Ureter (tissue), 1 donor: ENCODE measurements around the gene ALDH3B2. TPM values are rescaled to one million over a fixed set of nuclear protein-coding genes. Genes with fewer than 3 reads are reported as not detected.
"Not testable (repeated sequence)": the region's sequence is repeated elsewhere in the genome, so short reads cannot be mapped to it uniquely, and the experiment has no call there.

Experiments
- DNase-seq: peaks from one replicate; pipeline ENCODE4 v3.0.0-alpha.2; 2020; ENCODE audit warnings: low spot score
- total RNA-seq: library from RNA; stranded (reverse); gene quantifications from one replicate; pipeline ENCODE4 v1.2.4, GENCODE V29; 2023
- donor health status: DM: yes; HTN: yes; CAD: no.

Gene ALDH3B2
- total RNA-seq, 1 donor from 2014 or later: 85.9 TPM

GRCh38 chr11:67631411-67631810 is 43.0 kb downstream of the ALDH3B2 start:
- DNase-seq: no peak

DNA sequence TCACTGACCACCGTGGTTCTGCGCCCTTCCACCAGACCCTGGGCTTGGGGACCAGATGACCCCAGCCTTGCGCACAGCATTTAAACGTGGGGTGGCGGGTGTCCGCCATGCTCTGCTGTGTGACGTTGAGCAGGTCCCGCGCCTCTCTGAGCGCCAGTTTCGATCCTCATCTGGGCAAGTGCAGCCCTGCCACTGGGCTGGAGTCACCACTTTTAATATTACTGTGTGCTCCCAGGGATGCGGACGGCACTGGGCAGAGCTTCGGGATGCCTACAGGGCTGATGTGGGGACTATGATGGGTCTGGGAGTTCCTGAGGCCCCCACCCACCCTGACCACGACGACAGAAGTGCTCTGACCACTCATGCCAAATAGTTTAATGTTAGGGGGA is 43.5 kb downstream of the ALDH3B2 start:
- no peak for DNase-seq

DNA sequence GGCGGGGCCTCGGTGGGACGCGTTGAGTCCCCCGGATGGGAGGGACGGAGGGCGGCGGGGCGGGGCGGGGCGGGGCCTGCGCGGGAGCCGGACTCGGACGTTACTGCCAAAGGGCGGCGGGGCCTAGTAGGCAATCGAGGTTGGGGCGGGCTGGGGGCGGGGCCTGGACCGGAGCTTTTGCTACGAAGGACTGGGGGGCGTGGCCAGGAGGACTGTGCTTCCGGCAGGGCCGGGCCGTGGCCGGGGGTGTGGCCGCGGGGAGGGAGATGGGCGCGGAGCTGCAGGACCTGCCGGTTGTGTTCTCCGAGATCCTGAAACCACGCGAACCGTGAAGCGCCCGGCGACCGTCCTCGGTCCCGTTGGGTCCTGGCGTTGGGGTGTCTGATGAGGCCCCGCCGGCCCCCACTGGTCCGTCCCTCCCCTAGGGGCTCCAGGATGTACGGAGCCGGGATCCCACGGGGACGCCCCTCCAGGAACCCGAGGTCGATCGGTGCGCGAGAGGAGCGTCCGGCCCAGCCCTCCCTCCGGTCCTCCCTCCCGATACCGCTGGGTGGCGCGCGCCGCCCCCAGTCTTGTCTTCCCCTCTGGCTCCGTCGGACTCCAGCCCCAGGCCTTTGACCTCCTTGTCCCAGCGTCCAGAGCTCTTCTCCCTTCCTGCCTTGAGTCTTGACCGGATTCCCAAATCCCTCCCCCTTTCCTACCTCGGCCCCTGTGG is 44.0 kb downstream of the ALDH3B2 start:
- DNase-seq: peak; percentile 99

DNA sequence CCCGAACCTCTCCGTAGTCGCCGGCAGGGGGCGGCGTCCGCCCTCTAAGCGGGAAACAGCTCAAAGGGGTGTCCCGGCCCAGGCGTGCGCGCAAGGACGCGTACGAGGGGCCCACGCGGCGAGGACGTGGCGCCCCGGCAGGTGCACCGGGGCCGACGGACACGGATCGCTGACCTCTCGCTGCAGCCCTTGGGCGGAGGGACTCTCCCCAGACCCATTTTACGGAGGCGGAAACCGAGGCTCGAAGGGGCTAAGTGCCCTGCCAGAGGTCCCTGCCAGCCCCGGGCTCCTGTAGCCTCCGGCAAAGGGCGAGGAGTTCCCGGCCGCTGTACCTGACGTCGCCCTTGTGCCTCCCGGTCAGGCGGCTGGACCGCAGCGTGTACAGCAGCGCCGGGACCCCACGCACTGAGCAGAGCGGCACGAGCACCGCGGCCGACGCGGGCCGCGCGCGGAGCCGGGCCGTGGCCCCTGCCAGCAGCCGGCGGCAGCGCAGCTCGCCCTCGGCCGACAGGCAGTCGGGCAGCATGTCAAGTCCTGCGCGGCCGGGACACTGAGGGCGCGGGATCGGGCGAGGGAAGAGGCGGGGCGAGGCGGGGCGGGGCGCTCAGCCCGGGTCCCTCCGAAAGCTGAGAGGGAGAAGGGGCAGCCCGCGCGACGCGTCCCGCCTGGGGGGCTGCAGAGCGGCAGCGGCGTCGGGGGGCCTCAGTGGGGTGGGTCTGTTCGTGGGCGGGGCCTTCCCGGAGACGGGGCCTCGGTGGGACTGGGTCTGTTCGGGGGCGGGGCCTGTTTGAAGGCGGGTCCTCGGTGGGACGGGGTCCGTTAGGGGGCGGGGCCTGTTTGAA is 44.8 kb downstream of the ALDH3B2 start, which contains the start of gene NUDT8:
TSS of gene NUDT8 (minus strand) at position 552 of the 842 bp plus-strand sequence. CDS start at position 526, 26 bp downstream.
- peak; percentile 84 for DNase-seq

DNA sequence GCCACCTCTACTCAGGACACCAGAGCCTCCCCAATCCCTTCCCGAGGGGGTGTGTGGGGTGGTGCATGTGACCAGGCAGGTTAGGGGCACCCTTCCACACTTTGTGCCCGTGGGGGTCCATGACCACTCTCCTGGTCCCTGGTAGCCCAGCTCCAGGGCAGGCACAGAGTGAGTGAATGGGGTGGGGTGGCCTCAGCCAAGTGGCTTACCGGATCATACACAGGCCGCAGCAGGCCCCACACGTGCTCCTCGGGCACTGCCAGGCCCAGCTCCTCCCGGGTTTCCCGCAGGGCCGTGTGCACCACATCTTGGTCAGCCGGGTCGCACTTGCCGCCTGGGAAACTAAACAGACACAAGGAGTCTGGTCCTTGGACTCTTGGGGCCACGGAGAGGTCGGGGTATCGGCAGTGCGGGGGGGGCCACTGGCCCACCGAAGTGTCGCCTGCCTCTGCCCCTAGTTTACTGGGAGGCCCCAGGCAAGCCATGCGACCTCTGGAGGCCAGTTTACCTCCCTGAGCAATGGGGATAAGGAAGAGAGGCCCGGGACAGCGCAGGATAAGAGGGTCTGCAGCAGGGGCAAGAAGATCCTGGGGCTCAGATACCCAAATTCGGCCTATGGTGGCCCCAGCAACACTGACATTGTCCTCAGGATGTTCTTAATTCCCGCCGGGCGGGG is 45.6 kb downstream of the ALDH3B2 start:
- DNase-seq: peak; percentile 50

DNA sequence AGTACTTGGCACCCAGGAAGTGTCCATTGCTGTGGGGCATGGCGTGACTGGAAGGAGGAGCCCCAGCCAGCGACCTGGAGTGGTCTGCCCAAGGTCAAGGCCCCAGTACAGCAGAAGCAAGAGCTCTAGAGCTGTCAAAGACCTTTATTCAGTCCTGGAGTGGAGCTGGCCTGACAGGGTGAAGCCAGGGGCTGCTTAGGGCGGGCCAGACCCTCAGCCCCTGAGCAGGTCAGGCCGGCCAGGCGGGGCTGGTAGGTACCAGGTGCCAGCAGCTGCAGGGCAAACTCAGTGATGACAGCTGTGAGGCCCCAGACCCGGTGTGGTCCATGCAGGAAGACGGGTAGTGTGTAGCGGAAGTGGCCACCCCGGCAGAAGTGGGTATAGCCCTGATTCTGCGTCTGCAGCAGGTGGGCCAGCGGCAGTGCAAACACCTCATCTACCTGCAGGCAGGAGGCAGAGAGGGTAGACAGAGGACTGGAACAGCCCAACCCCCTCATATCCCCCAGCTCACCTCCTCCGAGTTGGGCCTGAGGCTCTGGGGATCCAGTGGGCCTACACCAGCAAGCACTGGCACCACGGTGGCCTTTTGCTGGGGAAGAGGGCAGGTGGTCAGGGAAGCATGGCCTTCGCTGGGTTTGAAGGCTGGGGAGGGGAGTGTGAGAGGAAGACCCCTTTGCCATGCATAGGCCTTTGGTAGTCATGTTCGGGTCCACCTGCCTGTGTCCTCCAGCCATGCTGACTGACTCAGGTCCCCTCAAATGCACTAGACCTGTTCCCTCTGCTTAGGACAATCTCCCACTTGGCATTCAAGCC is 46.4 kb downstream of the ALDH3B2 start:
- DNase-seq: peak; percentile 45

GRCh38 chr11:67627441-67627811 is 47.0 kb downstream of the ALDH3B2 start:
- peak; percentile 39 for DNase-seq

DNA sequence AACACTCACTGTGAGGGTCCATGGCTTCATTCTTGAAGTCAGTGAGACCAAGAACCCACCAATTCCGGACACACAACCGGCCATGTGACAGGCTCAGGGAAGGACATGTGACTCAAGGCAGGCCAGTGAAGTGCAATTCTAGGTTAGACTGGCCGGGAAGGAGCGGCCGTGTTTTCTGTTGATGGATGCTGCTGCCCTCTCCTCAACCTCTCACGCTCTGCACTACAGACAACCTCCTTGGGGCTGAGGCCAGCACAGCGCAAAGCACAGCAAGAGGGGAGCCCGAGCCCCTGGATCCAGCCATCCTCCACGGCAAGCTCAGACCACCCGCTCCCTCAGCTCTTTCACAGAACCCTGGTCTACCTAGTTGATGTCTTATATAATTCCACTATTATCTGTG is 47.5 kb downstream of the ALDH3B2 start:
- DNase-seq: no peak

DNA sequence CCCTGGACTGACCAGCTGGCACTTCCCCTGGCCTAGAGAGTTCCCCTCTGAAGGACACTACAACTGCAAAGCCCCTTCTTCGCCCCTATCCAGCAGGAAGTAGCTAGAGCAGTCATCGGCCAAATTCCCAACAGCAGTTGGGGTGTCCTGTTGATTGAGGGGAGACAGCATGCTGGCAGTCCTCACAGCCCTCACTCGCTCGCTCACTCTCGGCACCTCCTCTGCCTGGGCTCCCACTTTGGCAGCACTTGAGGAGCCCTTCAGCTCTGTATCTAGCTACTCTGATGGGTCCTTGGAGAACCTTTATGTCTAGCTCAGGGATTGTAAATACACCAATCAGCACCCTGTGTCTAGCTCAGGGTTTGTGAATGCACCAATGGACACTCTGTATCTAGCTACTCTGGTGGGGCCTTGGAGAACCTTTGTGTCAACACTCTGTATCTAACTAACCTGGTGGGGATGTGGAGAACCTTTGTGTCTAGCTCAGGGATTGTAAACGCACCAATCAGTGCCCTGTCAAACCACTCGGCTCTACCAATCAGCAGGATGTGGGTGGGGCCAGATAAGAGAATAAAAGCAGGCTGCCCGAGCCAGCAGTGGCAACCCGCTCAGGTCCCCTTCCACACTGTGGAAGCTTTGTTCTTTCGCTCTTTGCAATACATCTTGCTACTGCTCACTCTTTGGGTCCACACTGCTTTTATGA is 48.1 kb downstream of the ALDH3B2 start:
- DNase-seq: not testable (repeated sequence)

GRCh38 chr11:67623795-67624194 is 50.6 kb downstream of the ALDH3B2 start:
- not testable (repeated sequence) for DNase-seq

- DNase-seq: not testable (repeated sequence)
Observed at GRCh38 chr11:67622905-67623304, 51.5 kb downstream of the ALDH3B2 start.

DNA sequence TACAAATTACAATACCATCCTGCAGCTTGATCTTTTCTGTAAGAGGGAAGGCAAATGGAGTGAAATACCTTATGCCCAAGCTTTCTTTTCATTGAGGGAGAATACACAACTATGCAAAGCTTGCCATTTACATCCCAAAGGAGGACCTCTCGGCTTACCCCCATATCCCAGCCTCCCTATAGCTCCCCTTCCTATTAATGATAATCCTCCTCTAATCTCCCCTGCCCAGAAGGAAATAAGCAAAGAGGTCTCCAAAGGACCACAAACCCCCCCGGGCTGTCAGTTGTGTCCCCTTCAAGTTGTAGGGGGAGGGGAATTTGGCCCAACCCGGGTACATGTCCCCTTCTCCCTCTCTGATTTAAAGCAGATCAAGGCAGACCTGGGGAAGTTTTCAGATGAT is 52.5 kb downstream of the ALDH3B2 start:
- DNase-seq: not testable (repeated sequence)

DNA sequence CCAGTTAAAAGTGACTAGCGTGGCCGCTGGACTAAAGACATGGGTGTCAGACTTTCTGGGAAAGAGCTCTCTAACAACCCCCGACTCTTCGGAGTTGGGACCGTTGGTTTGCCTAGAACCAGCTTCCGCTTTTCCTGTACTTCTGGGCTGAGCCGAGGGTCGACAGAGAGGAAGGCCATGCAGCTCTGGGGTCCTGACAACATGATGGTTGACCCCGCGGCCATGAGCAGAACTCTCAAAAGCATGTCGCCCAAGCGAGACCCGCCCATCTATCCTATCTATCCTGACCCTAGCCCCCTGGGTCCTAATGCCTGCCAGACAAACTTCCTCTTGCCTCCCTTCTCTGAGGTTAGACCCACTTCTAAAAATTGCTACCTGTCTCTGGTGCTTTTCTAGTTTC is 53.8 kb downstream of the ALDH3B2 start:
- not testable (repeated sequence) for DNase-seq

- DNase-seq: not testable (repeated sequence)
Observed at GRCh38 chr11:67619683-67620618, 54.5 kb downstream of the ALDH3B2 start.

DNA sequence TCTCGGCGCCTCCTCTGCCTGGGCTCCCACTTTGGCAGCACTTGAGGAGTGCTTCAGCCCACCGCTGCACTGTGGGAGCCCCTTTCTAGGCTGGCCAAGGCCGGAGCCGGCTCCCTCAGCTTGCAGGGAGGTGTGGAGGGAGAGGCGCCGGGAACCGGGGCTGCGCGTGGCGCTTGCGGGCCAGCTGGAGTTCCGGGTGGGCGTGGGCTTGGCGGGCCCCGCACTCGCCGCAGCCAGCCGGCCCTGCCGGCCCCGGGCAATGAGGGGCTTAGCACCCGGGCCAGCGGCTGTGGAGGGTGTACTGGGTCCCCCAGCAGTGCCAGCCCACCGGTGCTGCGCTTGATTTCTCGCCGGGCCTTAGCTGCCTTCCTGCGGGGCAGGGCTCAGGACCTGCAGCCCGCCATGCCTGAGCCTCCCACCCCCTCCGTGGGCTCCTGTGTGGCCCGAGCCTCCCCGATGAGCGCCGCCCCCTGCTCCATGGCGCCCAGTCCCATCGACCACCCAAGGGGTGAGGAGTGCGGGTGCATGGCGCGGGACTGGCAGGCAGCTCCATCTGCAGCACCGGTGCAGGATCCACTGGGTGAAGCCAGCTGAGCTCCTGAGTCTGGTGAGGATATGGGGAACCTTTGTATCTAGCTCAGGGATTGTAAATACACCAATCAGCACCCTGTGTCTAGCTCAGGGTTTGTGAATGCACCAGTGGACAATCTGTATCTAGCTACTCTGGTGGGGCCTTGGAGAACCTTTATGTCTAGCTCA is 55.3 kb downstream of the ALDH3B2 start:
- DNase-seq: not testable (repeated sequence)

DNA sequence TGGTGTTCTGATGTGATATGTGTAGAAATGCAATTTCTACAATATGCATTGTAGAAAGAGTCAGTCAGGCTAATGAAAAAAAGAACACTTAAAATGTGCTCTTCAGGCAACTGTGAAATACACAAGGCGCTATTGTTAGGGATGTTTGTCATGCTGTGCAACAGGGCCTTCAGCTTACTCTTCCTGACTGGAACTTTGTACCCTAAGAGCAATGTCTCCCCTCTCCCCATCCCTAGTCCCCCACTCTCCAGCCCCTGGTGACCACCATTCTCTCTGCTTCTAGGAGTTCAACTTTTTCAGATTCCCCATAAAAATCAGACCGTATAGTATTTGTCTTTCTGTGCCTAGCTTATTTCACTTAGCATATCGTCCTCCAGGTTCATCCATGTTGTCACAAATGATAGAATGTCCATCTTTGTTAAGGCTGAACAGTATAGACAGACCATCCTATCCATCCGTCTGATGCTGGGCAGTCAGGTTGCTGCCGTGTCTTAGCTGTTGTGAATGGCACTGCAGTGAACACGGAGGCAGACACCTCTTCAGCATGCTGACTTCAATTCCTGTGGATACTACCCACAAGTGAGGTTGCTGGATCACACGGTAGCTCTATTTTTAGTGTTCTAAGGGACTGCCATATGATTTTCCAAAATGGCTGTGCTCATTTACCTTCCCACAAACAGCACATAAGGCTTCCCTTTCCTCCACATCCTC is 57.0 kb downstream of the ALDH3B2 start:
- no peak for DNase-seq

GRCh38 chr11:67616431-67617242 is 57.8 kb downstream of the ALDH3B2 start:
- no peak for DNase-seq
